Esophagus muscularis mucosa (tissue), 3 donors: ENCODE data around the gene DIP2A.

Experiments used
- POLR2A ChIP-seq: fragments of 450-650 bp; IDR thresholded peaks from one replicate; pipeline ENCODE4 v1.6.1; 2017; ENCODE audit warnings: antibody characterized with exemption, moderate library complexity, mild to moderate bottlenecking, low read depth
- TF ChIP-seq, protein P1 (sequence below), 3 experiments: fragments of 200-600 bp in 2 of 3; fragments of 450-650 bp in 1 of 3; sonication (generic) in 2 of 3; IDR thresholded peaks; one replicate each; pipeline ENCODE4 v1.5.1; 2017 to 2019; ENCODE audit warnings: antibody characterized with exemption in 3 of 3, mild to moderate bottlenecking in 2 of 3, moderate library complexity in 1 of 3

DNA sequence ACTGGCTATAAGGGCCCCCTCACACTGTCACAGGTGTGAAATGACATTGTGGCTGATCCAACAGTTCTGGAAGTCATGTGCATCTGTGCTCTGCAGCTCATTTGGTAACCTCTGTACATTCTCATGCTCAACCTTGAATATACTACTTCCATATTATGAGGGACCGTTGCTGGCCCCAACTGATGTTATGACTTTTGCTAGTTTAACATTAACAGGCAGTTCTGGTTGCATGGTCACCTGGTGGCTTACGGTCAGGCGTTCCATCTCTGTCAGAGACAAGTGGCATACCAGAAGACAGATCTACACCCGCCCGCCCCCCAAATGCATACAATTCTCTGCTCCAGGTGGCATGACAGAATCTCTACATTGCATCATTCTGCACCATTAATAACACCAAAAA is 6.0 kb upstream of the DIP2A start:
- TF ChIP-seq, protein P1, sequence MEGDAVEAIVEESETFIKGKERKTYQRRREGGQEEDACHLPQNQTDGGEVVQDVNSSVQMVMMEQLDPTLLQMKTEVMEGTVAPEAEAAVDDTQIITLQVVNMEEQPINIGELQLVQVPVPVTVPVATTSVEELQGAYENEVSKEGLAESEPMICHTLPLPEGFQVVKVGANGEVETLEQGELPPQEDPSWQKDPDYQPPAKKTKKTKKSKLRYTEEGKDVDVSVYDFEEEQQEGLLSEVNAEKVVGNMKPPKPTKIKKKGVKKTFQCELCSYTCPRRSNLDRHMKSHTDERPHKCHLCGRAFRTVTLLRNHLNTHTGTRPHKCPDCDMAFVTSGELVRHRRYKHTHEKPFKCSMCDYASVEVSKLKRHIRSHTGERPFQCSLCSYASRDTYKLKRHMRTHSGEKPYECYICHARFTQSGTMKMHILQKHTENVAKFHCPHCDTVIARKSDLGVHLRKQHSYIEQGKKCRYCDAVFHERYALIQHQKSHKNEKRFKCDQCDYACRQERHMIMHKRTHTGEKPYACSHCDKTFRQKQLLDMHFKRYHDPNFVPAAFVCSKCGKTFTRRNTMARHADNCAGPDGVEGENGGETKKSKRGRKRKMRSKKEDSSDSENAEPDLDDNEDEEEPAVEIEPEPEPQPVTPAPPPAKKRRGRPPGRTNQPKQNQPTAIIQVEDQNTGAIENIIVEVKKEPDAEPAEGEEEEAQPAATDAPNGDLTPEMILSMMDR (IDR thresholded peaks at IDR 0.05), result no peak
- no peak for TF ChIP-seq POLR2A
